OCI-M2 (cell line): ENCODE results near the gene AHR.

Experiments
- DNase-seq: peaks from one replicate; lab custom pipeline; 2025; ENCODE audit not compliant: unreplicated experiment; lab: John Stamatoyannopoulos, UW

AHR gene

GRCh38 chr7:17302575-17303142 is 4.2 kb downstream of the AHR start:
- DNase-seq = no peak

DNA sequence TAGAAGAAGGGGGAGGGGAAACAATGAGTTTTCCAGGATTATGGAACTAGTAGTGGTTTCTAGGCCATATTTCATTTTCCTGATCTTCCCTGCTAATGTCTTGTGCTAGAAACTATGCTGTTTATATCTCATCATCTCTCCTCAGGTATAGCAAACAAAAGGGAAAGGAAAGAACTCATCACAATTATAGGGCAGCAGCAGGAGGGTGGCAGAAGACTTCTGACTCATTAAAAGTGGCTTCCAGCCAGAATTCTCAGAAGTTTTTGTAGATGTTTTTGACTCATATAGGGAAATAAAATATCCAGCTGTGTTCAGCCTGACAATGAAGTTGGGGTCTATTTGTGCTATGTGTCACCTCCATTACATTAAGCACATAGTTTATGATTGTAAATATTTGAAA is 6.5 kb downstream of the AHR start:
- DNase-seq = no peak

DNA sequence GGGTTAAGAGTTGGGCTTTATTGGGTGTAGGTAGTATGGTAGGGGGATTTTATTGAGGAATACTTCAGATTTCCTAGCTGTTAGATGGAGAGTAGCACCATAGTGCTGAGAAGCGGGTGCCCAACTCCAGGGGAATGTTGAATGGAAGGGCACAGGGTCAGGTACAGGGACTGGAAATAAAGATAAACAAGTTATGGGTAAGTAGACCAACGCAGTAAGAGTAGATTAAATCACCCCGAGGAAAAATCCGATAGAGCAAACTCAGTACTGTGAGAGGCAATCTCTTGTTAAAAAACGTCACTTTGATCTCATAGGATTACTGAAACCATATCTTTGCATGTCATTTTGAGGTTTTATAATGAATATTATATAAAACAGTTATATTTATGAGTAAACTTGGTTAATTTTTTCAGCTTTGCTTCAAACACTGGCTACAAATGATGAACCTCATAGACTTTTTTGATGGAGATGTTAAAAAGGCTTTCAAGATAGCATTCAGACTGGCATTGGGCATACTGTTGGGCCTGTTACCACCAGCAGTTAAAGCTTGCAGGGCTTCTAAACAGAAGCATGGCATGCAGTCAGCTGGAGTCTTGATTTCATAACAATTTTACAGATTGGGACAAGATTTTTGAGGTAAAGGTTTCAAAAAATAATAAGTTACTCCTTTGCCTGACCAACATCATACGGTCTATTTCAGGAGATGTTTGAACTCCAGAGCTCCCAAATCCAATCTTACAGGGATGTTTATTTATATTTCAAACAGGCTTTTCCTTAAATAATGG is 7.1 kb downstream of the AHR start:
- no peak for DNase-seq

GRCh38 chr7:17307000-17307399 is 8.5 kb downstream of the AHR start:
- no peak for DNase-seq

- DNase-seq = no peak
These were observed 9.1 kb downstream of the AHR start for GRCh38 chr7:17307558-17307957.

DNA sequence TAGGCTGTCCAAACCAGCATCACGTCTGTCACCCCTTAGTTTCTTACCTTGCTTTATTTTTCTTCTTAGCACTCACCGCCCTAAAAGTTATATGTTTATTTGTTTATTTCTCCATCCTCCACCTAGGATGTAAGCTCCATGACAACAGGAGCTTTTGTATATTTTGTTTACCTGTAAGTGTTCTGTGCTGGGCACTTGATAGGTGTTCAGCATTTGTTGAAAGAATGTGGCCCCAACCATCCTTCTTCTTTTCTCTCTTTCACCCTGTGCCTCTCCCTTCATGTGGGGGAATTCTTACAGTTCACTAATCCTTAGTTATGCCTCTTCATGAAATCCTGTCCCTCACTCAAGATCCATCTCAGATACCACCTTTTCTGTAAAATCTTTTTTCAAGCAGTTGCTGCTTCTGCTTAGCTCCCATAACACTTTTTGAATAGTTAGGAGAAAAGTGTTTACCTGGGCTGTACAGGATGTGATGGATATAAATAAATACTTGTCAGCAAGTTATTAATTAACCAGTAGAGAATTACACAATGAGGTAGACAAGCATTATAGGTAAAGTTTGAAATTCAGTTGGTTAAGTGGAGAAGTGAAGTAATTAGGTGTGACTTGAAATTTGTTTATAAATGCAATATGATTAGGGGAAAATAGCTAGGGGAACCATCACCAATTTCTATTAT is 9.7 kb downstream of the AHR start:
- no peak for DNase-seq

DNA sequence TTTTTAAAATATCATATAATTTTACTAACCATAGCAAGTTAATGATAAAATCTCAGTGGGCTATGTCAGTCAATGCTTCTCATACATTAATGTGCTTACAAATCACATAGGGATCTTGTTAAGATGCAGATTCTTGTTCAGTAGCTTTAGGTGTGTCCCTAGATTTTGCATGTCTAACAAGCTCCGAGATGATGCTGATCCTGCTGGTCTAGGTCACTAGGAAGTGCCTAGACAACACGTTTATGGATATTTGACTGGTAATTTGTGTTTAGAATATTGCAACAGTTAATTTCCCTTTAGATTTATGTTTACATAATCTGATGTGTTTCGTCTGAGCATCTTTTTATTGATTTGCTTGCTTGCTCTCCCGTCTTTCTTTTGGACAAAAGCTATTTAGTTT is 12.7 kb downstream of the AHR start:
- DNase-seq = no peak

DNA sequence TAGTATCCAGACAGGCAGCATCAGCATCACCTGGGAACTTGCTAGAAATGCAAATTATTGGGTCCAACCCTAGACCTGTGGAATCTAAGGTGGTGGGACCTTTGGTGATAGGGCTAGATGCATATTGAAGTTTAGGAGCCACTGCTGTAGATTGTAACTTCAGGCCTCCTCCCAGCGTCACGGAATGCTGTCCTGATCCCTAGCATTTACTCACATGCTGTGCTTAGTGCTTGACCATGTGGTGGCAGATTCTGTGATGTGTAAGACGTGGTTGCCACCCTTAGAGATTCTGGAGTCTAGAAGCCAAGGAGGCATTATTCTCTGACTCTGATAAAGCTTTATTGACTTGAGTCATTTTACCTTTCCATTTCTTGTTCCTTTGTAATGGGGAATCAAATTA is 13.5 kb downstream of the AHR start:
- DNase-seq = no peak

DNA sequence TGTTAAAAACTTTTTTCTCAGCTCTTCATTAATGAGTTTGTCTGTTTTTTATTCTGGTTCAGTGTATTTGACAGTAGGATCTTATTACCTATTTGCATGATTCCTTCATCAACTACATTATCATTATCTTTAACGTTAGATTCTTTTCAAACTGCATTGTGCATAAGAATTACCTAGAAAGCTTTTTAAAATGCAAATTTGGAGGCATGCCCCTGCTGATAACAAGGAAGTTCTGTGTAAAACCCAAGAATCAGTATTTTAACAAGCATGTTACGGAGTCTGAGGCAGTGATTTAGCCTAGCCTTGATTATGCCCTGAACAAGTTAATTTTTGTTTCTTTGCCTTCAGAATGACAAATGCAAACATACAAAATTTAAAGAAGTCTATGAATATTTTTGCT is 14.2 kb downstream of the AHR start:
- DNase-seq = no peak

DNA sequence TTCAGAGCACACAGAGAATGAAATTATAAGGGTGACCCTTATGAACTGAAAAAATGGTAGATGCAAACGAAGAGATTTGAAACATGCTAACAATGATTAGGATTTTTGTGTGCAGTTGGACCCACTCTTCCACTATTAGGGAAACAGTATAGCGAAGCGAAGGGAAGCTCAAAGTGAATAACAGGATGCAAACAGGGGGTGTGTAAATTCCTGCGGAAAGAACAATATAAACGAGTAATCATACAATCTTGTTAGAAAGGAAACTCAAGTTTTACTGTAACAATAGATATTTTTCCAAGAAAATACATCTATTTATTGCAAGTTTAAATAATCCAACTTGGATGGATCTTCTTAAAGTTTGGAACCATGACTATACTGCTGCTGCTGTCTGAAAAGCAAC is 14.7 kb downstream of the AHR start:
- DNase-seq = no peak

- no peak for DNase-seq
These were observed 17.5 kb downstream of the AHR start for GRCh38 chr7:17315974-17316373.

GRCh38 chr7:17318146-17318545 is 19.7 kb downstream of the AHR start:
- DNase-seq = no peak

DNA sequence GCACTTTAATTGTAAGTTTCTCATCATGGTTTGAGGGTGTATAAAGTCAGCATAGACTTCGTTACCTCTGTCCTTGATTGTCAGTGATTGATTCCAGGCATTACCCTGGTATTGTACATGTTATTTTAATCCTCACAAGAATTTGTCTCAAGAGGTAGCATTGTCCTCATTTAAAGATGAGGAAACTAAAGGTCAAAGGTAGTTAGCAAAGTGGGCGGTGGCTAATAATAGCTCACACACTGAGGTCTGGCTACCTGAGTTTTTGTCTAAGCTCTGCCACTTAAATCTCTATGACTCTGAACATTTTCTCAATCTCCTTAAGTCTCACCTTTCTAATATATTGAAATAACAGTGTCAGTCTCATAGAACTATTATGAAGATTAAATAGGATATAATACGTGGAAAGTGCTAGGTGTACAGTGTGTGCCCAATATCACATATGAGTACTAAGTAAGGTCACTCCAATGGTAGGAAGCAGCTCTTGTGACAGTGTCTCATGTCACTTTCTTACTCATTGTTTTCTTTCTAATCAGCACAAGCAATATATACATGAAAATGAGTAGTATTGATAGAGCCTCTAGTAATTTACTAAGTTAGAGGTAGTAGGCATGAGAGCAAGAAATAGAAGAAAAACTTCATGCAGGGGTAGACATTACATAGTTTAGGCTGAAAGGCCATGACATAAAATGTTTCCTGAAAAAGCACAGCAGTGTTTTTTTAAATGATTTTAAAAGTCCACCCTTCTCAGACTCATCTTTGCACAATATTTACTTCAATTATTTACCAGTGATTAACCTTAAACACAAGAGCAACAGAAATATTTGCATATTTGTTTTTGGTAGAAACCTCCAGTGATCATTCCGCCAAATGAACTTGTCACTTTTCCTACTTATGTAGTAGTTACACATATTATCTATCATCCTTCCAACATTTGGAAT is 21.0 kb downstream of the AHR start:
- no peak for DNase-seq

DNA sequence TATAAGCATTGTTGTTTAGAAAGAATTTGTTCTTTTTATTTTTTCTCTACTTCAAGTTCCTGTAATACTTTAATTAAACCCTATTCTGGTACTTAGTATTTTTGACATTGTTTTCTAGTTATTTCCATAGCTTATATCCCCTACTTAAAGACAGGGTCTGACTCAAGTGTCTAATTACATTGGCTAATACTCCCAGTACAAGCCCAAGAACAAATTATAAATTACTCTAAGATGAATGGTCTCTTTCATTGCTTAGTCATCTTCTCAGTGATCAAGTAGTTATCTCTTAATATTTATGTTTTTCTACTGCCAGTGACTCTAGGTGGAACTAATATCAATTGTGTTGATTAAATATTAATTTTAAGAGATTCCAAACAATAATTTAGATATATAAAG is 21.6 kb downstream of the AHR start:
- DNase-seq = no peak

GRCh38 chr7:17320657-17321056 is 22.2 kb downstream of the AHR start:
- no peak for DNase-seq

- no peak for DNase-seq
These were observed 26.9 kb downstream of the AHR start for GRCh38 chr7:17325364-17325763.

DNA sequence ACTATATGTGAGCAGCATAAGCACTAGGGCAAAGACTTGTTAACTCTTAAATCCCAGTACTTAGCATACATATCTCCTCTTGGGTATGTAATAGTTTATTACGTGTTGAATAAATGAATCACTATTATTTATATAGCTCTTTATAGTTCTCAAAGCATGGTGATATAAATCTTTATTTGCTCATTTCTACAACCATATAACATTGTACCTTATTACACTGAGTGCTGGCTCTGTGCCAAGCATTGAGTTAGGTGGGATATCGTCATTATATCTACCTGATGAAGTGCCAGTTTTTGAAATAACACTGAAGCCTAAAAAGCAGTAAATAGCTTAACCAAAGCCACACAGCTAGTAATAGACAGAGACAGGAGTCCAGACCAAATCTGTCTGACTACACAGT is 27.9 kb downstream of the AHR start:
- no peak for DNase-seq

- no peak for DNase-seq
These were observed 30.2 kb downstream of the AHR start for GRCh38 chr7:17328641-17329040.

GRCh38 chr7:17329440-17329839 is 31.0 kb downstream of the AHR start:
- DNase-seq = no peak

DNA sequence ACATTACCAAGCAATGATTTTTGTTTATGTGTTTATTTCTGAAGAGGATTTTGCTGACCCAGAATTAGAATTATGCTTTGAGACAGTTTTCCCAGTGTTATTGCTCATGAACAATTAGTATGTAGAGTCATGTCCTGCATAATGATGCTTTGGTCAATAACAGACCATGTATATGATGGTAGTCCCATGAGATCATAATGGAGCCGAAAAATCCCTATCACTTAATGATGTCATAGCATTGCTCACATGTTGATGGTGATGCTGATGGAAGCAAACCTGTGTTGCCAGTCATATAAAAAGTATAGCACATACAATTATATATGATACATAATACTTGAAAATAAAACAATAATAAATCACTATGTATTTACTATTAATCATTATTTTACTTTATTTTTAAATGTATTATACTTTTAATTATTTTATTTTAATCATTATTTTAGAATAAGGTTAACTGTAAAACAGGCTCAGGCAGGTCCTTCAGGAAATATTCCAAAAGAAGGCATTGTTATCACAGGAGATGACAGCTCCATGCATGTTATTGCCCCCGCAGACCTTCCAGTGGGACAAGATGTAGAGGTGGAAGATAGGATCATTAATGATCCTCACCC is 33.5 kb downstream of the AHR start:
- no peak for DNase-seq

- no peak for DNase-seq
These were observed 34.8 kb downstream of the AHR start for GRCh38 chr7:17333221-17333620.
